ENCODE results near the gene MCM3. TPM values are rescaled to one million over a fixed set of nuclear protein-coding genes. Genes with fewer than 3 reads are reported as not detected.

The MCM3 gene
- total RNA-seq, 1 donor: 49.7 TPM

- no peak overlapping the region for H3K4me3 ChIP-seq (ENCODE audit: low read depth, low read length)
- TF ChIP-seq CTCF (IDR thresholded peaks at IDR 0.05; ENCODE audit: insufficient read depth, low read depth, low read length): no peak
- peak; percentile 7 for DNase-seq (ENCODE audit: low read depth)
Measured at GRCh38 chr6:52227495-52227894, 57.0 kb downstream of the MCM3 start.

GRCh38 chr6:52221302-52221701 lies 63.2 kb downstream of the MCM3 start:
- DNase-seq (ENCODE audit: low read depth): no peak
- H3K4me3 ChIP-seq (ENCODE audit: low read depth, low read length): no peak overlapping the region
- no peak for TF ChIP-seq CTCF (IDR thresholded peaks at IDR 0.05; ENCODE audit: insufficient read depth, low read depth, low read length)

GRCh38 chr6:52217761-52218160 lies 66.8 kb downstream of the MCM3 start:
- DNase-seq (ENCODE audit: low read depth): no peak
- H3K4me3 ChIP-seq (ENCODE audit: low read depth, low read length): no peak overlapping the region
- no peak for TF ChIP-seq CTCF (IDR thresholded peaks at IDR 0.05; ENCODE audit: insufficient read depth, low read depth, low read length)

- no peak for TF ChIP-seq CTCF (IDR thresholded peaks at IDR 0.05; ENCODE audit: insufficient read depth, low read depth, low read length)
- no peak overlapping the region for H3K4me3 ChIP-seq (ENCODE audit: low read depth, low read length)
- DNase-seq (ENCODE audit: low read depth): no peak
Measured at GRCh38 chr6:52216932-52217575, 67.5 kb downstream of the MCM3 start.

DNA sequence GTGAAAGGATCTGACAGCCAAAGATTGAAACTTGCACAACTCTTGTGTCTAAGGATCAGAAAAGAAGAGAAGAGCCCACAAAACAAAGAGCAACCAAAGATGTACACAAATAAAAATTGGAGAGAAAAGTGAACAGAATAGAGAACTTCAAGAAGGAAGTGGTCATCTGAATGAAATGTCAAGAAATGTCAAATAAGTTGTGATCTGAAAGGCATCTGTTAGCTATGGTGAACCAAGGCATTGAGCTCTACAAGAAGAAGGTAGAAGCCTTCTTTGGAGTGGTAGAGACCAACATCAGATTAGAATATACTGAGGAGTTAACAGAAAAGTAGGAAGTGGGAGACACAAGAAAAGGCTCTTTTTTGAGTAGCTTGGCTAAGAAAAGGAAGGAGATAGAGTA lies 68.8 kb downstream of the MCM3 start:
- no peak overlapping the region for H3K4me3 ChIP-seq (ENCODE audit: low read depth, low read length)
- DNase-seq (ENCODE audit: low read depth): no peak
- TF ChIP-seq CTCF (IDR thresholded peaks at IDR 0.05; ENCODE audit: insufficient read depth, low read depth, low read length): no peak

Other genes starting within 250 kb of the MCM3 start
- under 0.01 TPM in 1 of 2 replicates, not detected in the other for gene PKHD1, start 197.1 kb downstream of the MCM3 start, total RNA-seq
- gene IL17A, start 98.4 kb downstream of the MCM3 start, total RNA-seq: not detected in 2 replicates
- under 0.01 TPM in 1 of 2 replicates, not detected in the other for gene IL17F, start 40.2 kb downstream of the MCM3 start, total RNA-seq
- 3.2 and 4.7 TPM in 2 replicates for gene PAQR8, start 77.4 kb upstream of the MCM3 start, total RNA-seq
- 15.8 and 21.6 TPM in 2 replicates for gene EFHC1, start 135.6 kb upstream of the MCM3 start, total RNA-seq